HUES64 (cell line): ENCODE data around the gene ZMYND10.

Experiments used
- H3K27ac ChIP-seq: 2 replicates; pipeline ENCODE4 v1.7.0; 2013; ENCODE audit warnings: low read depth, low read length, inconsistent platforms
- H3K27me3 ChIP-seq: 2 replicates; pipeline ENCODE4 v1.6.1; 2013; ENCODE audit warnings: mild to moderate bottlenecking, low read length; ENCODE audit not compliant: insufficient read depth
- H3K36me3 ChIP-seq: 2 replicates; pipeline ENCODE4 v1.6.1; 2013; ENCODE audit warnings: mild to moderate bottlenecking, low read length; ENCODE audit not compliant: insufficient read depth
- H3K4me1 ChIP-seq: 2 replicates; pipeline ENCODE4 v1.6.1; 2013; ENCODE audit warnings: mild to moderate bottlenecking, low read length, moderate library complexity; ENCODE audit not compliant: insufficient read depth
- H3K4me3 ChIP-seq: 2 replicates; pipeline ENCODE4 v1.5.1; 2013; ENCODE audit warnings: mild to moderate bottlenecking, low read length, moderate library complexity
- H3K9ac ChIP-seq: 2 replicates; pipeline ENCODE4 v1.6.1; 2013; ENCODE audit warnings: mild to moderate bottlenecking, low read depth, low read length
- H3K9me3 ChIP-seq: 2 replicates; pipeline ENCODE4 v1.6.1; 2013; ENCODE audit warnings: low read depth, low read length; ENCODE audit not compliant: insufficient read depth
- WGBS: fragments of 150-250, 120-280 bp; methylation state at CpG from one replicate; pipeline ENCODE4 v1.1.7; 2013; ENCODE audit warnings: missing lambda C conversion rate; 5-methylcytosine and 5-hydroxymethylcytosine counted together

Gene ZMYND10

GRCh38 chr3:50341996-50342650, 3.4 kb downstream of the ZMYND10 start:
- Histone ChIP-seq H3K27me3 (peaks cover 73% of the 10 kb centered on the region), H3K36me3 (no peaks in the 10 kb centered on the region), H3K27ac (no peak overlapping the region), H3K9ac (no peak overlapping the region), H3K4me1 (0 out of 2 replicates have a peak, but pooled peaks cover 6% of the 10 kb centered on the region), H3K9me3 (no peaks in the 10 kb centered on the region), H3K4me3 (no peak overlapping the region)
- 92% methylated on average over 13 of the region's 13 CpGs for WGBS

GRCh38 chr3:50341537-50341936, 4.0 kb downstream of the ZMYND10 start:
- WGBS: 90% methylated on average over 9 of the region's 9 CpGs
- no peak overlapping the region for H3K27ac ChIP-seq
- H3K9me3 ChIP-seq: no peaks in the 10 kb centered on the region
- H3K36me3 ChIP-seq: no peaks in the 10 kb centered on the region
- 0 out of 2 replicates have a peak, but pooled peaks cover 6% of the 10 kb centered on the region for H3K4me1 ChIP-seq
- H3K27me3 ChIP-seq: peaks cover 72% of the 10 kb centered on the region
- no peak overlapping the region for H3K9ac ChIP-seq
- no peak overlapping the region for H3K4me3 ChIP-seq

GRCh38 chr3:50340448-50341329, 4.8 kb downstream of the ZMYND10 start, which contains the start of gene RASSF1:
Gene RASSF1 (minus strand): TSS chr3:50340836. CDS start chr3:50340805, 31 bp downstream.
- H3K4me1 ChIP-seq: 0 out of 2 replicates have a peak, but pooled peaks cover 12% of the 10 kb centered on the region
- no peaks in the 10 kb centered on the region for H3K36me3 ChIP-seq
- 8% methylated on average over 85 of the region's 85 CpGs for WGBS
- no peaks in the 10 kb centered on the region for H3K9me3 ChIP-seq
- H3K9ac ChIP-seq: peak within 1 kb of the TSS; percentile 39; the same call in 1 of the 2 replicates
- no peak within 1 kb of the TSS for H3K27ac ChIP-seq
- H3K4me3 ChIP-seq: peak within 1 kb of the TSS; percentile 57
- H3K27me3 ChIP-seq: peaks cover 64% of the 10 kb centered on the region

- Histone ChIP-seq H3K9ac (no peak overlapping the region; the same call in 1 of the 2 replicates), H3K27ac (no peak overlapping the region), H3K9me3 (no peaks in the 10 kb centered on the region), H3K4me3 (peak overlapping the region; percentile 57), H3K4me1 (0 out of 2 replicates have a peak, but pooled peaks cover 12% of the 10 kb centered on the region), H3K36me3 (no peaks in the 10 kb centered on the region), H3K27me3 (peaks cover 59% of the 10 kb centered on the region)
- WGBS: 26% methylated on average over 9 of the region's 9 CpGs
Measured at GRCh38 chr3:50340147-50340447, 5.4 kb downstream of the ZMYND10 start.

GRCh38 chr3:50339485-50340146, 5.9 kb downstream of the ZMYND10 start:
- Histone ChIP-seq H3K4me1 (0 out of 2 replicates have a peak, but pooled peaks cover 12% of the 10 kb centered on the region), H3K4me3 (peak overlapping the region; percentile 57), H3K27me3 (peaks cover 54% of the 10 kb centered on the region), H3K9ac (no peak overlapping the region), H3K36me3 (no peaks in the 10 kb centered on the region), H3K9me3 (no peaks in the 10 kb centered on the region), H3K27ac (no peak overlapping the region)
- WGBS: 88% methylated on average over 14 of the region's 14 CpGs

- WGBS: 91% methylated on average over 5 of the region's 5 CpGs
- Histone ChIP-seq H3K27me3 (peaks cover 52% of the 10 kb centered on the region), H3K36me3 (0 out of 2 replicates have a peak, but pooled peaks cover under 1% of the 10 kb centered on the region), H3K4me3 (no peak overlapping the region), H3K9me3 (no peaks in the 10 kb centered on the region), H3K4me1 (0 out of 2 replicates have a peak, but pooled peaks cover 12% of the 10 kb centered on the region), H3K9ac (no peak overlapping the region), H3K27ac (no peak overlapping the region)
Measured at GRCh38 chr3:50338965-50339364, 6.6 kb downstream of the ZMYND10 start.

GRCh38 chr3:50337175-50337861, 8.2 kb downstream of the ZMYND10 start:
- Histone ChIP-seq H3K27me3 (peaks cover 43% of the 10 kb centered on the region), H3K4me3 (peak overlapping the region; percentile 85), H3K36me3 (peaks cover 7% of the 10 kb centered on the region), H3K9ac (peak overlapping the region; percentile 82), H3K4me1 (0 out of 2 replicates have a peak, but pooled peaks cover 12% of the 10 kb centered on the region), H3K9me3 (no peaks in the 10 kb centered on the region), H3K27ac (peak overlapping the region; percentile 91; the same call in 1 of the 2 replicates)
- WGBS: under 1% methylated on average over 79 of the region's 79 CpGs

- Histone ChIP-seq H3K4me3 (peak overlapping the region; percentile 85), H3K4me1 (0 out of 2 replicates have a peak, but pooled peaks cover 12% of the 10 kb centered on the region), H3K9ac (peak overlapping the region; percentile 82), H3K9me3 (no peaks in the 10 kb centered on the region), H3K36me3 (peaks cover 14% of the 10 kb centered on the region), H3K27ac (peak overlapping the region; percentile 91; the same call in 1 of the 2 replicates), H3K27me3 (peaks cover 36% of the 10 kb centered on the region)
- WGBS: 1% methylated on average over 31 of the region's 31 CpGs
Measured at GRCh38 chr3:50336452-50337174, 8.9 kb downstream of the ZMYND10 start.

- no peak overlapping the region for H3K4me3 ChIP-seq
- 0 out of 2 replicates have a peak, but pooled peaks cover 6% of the 10 kb centered on the region for H3K4me1 ChIP-seq
- H3K36me3 ChIP-seq: peaks cover 35% of the 10 kb centered on the region
- no peak overlapping the region for H3K27ac ChIP-seq
- no peak overlapping the region for H3K9ac ChIP-seq
- peaks cover 15% of the 10 kb centered on the region for H3K27me3 ChIP-seq
- whole genome bisulfite sequencing: 90% methylated on average over 5 of the region's 5 CpGs
- no peaks in the 10 kb centered on the region for H3K9me3 ChIP-seq
Measured at GRCh38 chr3:50334339-50335075, 11.0 kb downstream of the ZMYND10 start.
